Esophagus squamous epithelium (tissue), 4 donors: Measurements from ENCODE around the gene DKKL1.

Experiments
- POLR2A ChIP-seq, 4 donors: fragments of 450-650 bp; IDR thresholded peaks; one replicate each; pipeline ENCODE4 v1.6.1; 2017; ENCODE audit warnings: antibody characterized with exemption in 4 of 4, mild to moderate bottlenecking in 4 of 4, moderate library complexity in 3 of 4
- TF ChIP-seq, protein P1 (sequence below), 6 experiments: fragments of 450-650 bp in 4 of 6; fragments of 200-600 bp in 2 of 6; sonication (generic) in 2 of 6; IDR thresholded peaks; one replicate each; pipeline ENCODE4 v1.5.1; 2016 to 2019; ENCODE audit warnings: antibody characterized with exemption in 6 of 6, mild to moderate bottlenecking in 4 of 6, moderate library complexity in 4 of 6

DNA sequence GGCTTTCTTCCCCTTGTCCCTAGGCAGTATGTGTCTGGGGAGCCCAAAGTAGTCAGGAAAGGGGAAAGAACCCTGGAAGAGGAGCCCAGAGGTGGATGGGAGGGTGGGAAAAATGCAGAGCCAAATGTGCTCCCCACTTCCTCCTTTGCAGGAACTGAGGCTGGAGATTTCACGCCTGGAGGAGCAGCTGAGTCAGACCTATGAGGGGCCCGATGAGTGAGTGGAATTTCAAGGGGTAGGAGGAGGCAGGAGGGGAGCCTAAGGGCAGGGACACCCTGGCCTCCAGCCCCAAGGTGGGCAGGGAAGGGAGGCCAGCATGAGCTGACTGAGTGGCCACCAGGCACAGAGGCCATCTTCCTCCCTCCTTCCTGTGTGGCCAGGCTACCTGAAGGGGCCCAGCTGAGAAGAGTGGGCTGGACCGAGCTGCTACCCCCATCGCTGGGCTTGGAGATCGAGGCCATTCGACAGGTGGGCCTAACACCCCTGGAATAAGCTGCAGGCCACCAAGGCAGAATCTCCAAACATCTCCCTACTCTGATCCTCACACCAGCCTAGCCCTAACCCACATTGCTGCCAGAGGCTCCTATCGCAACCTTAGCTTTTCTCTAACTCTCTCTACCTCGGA lies 45.3 kb downstream of the DKKL1 start:
- no peak for TF ChIP-seq POLR2A (IDR thresholded peaks at IDR 0.05)
- TF ChIP-seq, protein P1, sequence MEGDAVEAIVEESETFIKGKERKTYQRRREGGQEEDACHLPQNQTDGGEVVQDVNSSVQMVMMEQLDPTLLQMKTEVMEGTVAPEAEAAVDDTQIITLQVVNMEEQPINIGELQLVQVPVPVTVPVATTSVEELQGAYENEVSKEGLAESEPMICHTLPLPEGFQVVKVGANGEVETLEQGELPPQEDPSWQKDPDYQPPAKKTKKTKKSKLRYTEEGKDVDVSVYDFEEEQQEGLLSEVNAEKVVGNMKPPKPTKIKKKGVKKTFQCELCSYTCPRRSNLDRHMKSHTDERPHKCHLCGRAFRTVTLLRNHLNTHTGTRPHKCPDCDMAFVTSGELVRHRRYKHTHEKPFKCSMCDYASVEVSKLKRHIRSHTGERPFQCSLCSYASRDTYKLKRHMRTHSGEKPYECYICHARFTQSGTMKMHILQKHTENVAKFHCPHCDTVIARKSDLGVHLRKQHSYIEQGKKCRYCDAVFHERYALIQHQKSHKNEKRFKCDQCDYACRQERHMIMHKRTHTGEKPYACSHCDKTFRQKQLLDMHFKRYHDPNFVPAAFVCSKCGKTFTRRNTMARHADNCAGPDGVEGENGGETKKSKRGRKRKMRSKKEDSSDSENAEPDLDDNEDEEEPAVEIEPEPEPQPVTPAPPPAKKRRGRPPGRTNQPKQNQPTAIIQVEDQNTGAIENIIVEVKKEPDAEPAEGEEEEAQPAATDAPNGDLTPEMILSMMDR (IDR thresholded peaks at IDR 0.05) = no peak
